ENCODE measurements around the gene EAF1. TPM values are rescaled to one million over a fixed set of nuclear protein-coding genes. Genes with fewer than 3 reads are reported as not detected.

EAF1 gene
- total and polyA plus RNA-seq, 12 donors, result 2.6 to 30.6 (median 20.3) TPM

DNA sequence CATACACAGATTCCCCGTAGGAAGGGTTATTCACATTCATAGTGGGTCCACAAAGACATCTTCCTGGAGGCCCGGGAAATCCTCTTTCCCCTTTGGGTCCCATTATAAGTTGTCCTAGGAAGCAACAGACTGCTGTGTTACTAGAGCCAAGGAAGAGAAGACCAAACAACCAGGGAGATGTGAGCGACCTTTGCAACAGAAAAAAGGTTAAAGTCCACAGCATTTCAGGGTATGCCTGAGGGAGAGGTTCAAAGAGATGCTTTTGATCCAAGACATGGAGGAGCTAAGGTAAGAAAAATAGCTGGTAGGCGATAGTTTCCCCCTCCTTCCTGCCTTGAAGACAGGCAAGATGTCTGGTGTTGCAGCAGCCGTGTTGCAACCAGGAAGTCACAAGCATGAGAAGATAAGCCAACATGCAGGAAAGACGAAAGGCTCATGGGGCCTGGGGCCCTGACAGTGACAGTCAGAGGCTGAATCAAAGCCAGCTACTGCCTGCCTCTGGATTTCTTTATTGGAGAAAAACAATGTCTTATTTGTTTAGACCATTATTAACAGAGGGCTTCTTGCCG is 30.9 kb downstream of the EAF1 start:
- no peaks in the 10 kb centered on the region for H3K4me1 ChIP-seq (replicated peaks in 1 of 2)
- H3K4me3 ChIP-seq, result no peak overlapping the region
- no peak overlapping the region for H3K27ac ChIP-seq
- 85 to 93% (median 92%) methylated on average over 7 of the region's 7 CpGs for WGBS, 4 donors
- H3K27me3 ChIP-seq, result no peaks in the 10 kb centered on the region
- intact Hi-C loops (cut with DNase I), result no loop called here
- no peaks in the 10 kb centered on the region for H3K36me3 ChIP-seq (replicated peaks in 1 of 2)
- no peak for TF ChIP-seq POLR2A (IDR thresholded peaks at IDR 0.05)
- TF ChIP-seq, protein P1, sequence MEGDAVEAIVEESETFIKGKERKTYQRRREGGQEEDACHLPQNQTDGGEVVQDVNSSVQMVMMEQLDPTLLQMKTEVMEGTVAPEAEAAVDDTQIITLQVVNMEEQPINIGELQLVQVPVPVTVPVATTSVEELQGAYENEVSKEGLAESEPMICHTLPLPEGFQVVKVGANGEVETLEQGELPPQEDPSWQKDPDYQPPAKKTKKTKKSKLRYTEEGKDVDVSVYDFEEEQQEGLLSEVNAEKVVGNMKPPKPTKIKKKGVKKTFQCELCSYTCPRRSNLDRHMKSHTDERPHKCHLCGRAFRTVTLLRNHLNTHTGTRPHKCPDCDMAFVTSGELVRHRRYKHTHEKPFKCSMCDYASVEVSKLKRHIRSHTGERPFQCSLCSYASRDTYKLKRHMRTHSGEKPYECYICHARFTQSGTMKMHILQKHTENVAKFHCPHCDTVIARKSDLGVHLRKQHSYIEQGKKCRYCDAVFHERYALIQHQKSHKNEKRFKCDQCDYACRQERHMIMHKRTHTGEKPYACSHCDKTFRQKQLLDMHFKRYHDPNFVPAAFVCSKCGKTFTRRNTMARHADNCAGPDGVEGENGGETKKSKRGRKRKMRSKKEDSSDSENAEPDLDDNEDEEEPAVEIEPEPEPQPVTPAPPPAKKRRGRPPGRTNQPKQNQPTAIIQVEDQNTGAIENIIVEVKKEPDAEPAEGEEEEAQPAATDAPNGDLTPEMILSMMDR (IDR thresholded peaks at IDR 0.05), result no peak
- peak in 1 of 7 donors; percentile 27 for DNase-seq
- H3K9me3 ChIP-seq (replicated peaks in 1 of 3), result no peaks in the 10 kb centered on the region

DNA sequence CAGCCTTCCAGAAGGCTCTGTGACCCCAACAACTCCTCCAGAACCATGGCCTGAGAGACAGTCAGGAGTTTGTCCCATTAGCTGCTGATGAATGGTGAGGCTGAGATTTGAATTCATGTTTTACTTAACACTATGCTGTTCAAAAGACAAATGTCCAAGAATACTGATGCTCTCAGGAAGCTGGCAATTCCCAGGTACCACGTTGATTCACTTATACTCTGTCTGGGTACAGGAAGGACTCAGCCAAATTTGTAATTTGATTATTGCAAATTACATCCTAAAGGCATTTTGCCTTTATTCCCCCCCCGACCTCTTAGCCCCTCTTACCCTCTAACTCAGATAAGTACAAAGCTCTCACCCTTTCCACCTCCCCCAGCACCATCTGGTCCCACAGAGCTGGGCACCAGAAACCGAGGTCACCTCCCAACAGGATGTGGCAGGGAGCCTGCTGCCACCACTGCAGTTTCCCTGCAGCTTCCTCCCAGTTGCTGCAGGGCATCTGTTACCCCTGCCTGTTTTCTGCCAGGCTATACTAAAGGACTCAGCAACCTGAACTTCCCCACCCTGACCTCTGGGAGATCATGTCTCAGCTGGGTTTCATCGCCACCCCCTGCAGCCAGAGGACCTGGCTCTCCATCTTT is 33.6 kb downstream of the EAF1 start:
- peak in 1 of 7 donors; percentile 34 for DNase-seq
- no peaks in the 10 kb centered on the region for H3K36me3 ChIP-seq (replicated peaks in 1 of 2)
- TF ChIP-seq POLR2A (IDR thresholded peaks at IDR 0.05), result no peak
- TF ChIP-seq, protein P1 (IDR thresholded peaks at IDR 0.05), result no peak
- H3K4me3 ChIP-seq, result no peak overlapping the region
- 51 to 64% (median 57%) methylated on average over 4 of the region's 4 CpGs for WGBS, 4 donors
- H3K4me1 ChIP-seq (replicated peaks in 1 of 2), result no peaks in the 10 kb centered on the region
- intact Hi-C loops (cut with DNase I), result no loop called here
- no peak overlapping the region for H3K27ac ChIP-seq
- no peaks in the 10 kb centered on the region for H3K9me3 ChIP-seq (replicated peaks in 1 of 3)
- no peaks in the 10 kb centered on the region for H3K27me3 ChIP-seq

DNA sequence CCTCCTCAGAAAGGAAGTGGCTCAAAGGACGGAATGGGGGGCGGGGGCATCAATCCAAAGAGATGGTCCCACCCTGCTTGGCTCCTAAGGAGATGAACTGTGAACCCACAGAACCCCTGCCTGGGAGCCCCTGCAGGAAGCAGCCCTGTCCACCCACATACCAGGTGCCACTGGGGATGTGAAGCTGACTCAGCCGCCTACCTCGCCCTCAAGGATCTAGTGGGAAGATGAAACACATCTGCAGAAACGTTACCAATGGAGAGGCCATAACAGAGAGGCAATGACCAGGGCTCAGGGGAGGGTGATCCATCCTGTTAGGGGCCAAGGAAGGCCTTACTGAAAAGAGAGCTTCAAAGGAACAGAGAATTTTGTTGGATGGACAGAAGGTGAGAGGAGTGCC is 35.1 kb downstream of the EAF1 start:
- peak in 1 of 7 donors; percentile 27 for DNase-seq
- H3K27ac ChIP-seq, result no peak overlapping the region
- TF ChIP-seq, protein P1 (IDR thresholded peaks at IDR 0.05), result no peak
- no peak for TF ChIP-seq POLR2A (IDR thresholded peaks at IDR 0.05)
- H3K9me3 ChIP-seq (replicated peaks in 1 of 3), result no peaks in the 10 kb centered on the region
- 79 to 86% (median 84%) methylated on average over 3 to 5 of the region's 5 CpGs for WGBS, 4 donors
- no peak overlapping the region for H3K4me3 ChIP-seq
- no peaks in the 10 kb centered on the region for H3K27me3 ChIP-seq
- intact Hi-C loops (cut with DNase I), result no loop called here
- H3K4me1 ChIP-seq (replicated peaks in 1 of 2), result no peaks in the 10 kb centered on the region
- no peaks in the 10 kb centered on the region for H3K36me3 ChIP-seq (replicated peaks in 1 of 2)

DNA sequence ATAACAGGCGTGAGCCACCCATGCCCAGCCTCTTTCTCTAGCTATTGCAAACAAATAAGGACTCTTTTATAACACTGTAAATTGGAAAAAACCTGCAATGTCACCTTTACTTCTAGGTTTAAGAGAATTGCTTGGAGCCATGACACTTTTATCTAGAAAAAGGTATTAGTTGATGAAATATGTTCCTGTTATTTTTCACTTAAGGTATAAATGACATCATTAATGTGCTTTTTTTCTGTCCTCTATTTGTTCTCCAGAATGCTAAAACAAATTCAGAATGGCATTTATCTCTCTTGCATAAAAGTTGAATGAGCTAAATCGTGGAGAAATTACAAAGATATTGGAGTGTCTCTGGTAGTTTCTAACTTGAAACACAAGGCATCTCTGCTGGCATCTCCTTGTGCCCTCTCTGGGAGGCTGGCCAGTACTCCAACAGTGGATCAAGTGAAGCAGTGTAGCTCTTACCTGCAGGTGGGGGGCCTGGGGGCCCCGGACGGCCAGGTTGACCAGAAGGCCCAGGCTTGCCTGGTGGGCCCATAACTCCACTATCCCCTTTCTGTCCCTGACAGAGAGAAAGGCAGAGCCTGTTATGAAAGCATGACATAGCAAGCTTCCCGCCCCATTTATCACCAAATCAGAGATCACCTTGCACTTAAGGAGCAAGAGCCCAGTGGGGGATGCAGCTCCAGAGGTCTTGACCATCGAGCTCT is 38.6 kb downstream of the EAF1 start:
- no peaks in the 10 kb centered on the region for H3K9me3 ChIP-seq (replicated peaks in 1 of 3)
- WGBS, 4 donors, result 89 to 99% (median 97%) methylated on average over 6 of the region's 6 CpGs
- DNase-seq, result peak in 1 of 7 donors; percentile 13
- no peaks in the 10 kb centered on the region for H3K4me1 ChIP-seq (replicated peaks in 1 of 2)
- intact Hi-C loops (cut with DNase I), result no loop called here
- no peak overlapping the region for H3K4me3 ChIP-seq
- no peaks in the 10 kb centered on the region for H3K36me3 ChIP-seq (replicated peaks in 1 of 2)
- H3K27me3 ChIP-seq, result no peaks in the 10 kb centered on the region
- TF ChIP-seq, protein P1 (IDR thresholded peaks at IDR 0.05), result no peak
- TF ChIP-seq POLR2A (IDR thresholded peaks at IDR 0.05), result no peak
- no peak overlapping the region for H3K27ac ChIP-seq

Data from adrenal gland (tissue), 12 donors.